Cerebellar cortex (tissue), 1 donor: Measurements from ENCODE around the gene MGAT5B.

Experiments
- DNase-seq: peaks from one replicate; pipeline ENCODE4 v3.0.0-alpha.2; 2015; ENCODE audit warnings: low spot score

Gene MGAT5B

DNA sequence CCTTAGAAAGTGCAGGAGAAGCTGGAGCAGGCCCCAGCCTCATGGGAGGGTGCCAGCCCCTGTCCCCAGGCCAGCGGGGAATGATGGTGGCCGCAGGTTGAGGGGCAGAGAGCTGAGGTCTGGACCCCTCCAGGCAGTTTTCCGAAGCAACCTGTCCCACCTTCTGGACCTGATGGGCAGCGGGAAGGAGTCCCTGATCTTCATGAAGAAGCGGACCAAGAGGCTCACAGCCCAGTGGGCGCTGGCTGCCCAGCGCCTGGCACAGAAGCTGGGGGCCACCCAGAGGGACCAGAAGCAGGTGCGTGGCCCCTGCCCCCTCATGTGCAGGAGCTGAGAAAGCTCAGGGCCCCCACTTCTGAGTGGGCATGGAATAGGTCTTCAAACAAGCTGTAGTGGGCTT, 36.8 kb downstream of the MGAT5B start:
- no peak for DNase-seq

DNA sequence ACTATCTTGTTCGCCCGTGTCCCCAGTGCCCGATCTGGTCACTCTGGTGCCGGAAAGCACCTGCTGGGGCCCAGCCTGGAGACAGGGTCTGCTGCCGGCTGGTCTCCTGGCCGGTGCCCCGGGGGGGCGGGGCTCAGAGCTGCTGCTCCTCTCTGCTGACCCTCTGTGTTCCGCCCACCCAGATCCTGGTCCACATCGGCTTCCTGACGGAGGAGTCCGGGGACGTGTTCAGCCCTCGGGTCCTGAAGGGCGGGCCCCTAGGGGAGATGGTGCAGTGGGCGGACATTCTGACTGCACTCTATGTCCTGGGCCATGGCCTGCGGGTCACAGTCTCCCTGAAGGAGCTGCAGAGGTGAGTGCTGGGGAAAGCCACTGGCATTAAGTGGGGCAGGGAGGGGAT, 37.6 kb downstream of the MGAT5B start:
- no peak for DNase-seq

DNA sequence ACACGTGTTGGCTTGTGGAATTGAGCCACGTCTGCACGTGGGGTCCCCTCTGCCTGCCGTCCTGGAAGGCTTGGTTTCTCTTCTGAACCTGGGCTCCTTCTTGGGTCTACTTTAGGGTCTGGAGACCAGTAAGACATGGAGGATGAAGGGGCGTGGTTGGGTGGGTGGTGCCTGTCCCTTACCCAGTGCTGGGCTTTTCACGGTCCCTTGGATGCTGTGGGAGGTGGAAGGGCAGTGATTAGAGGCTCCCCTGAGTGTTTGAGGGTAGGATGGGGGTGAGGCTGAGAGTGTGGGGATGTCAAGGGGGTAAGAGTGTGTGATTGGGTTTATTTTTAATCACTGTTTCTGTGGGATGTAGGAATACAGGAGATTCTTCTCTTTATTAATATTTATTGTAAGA, 38.3 kb downstream of the MGAT5B start:
- DNase-seq, result no peak

DNA sequence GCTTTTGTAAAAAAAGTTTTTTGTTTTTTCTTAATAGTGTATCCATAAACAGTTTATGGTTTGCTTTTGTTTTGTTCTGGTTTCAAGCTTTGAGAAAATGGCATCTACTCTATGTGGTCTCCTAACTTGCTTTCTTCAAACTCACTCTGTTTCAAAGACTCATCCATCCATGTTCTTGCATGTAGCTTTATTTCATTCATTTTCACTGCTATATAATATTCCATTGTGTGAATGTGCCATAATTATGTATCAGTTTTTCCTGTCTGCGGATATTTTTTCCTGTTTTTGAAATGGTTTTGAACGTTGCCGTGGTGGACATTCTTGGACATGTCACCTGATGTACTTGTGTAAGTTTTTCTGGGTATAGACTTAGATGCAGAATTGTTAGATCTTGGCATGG, 39.1 kb downstream of the MGAT5B start:
- no peak for DNase-seq

DNA sequence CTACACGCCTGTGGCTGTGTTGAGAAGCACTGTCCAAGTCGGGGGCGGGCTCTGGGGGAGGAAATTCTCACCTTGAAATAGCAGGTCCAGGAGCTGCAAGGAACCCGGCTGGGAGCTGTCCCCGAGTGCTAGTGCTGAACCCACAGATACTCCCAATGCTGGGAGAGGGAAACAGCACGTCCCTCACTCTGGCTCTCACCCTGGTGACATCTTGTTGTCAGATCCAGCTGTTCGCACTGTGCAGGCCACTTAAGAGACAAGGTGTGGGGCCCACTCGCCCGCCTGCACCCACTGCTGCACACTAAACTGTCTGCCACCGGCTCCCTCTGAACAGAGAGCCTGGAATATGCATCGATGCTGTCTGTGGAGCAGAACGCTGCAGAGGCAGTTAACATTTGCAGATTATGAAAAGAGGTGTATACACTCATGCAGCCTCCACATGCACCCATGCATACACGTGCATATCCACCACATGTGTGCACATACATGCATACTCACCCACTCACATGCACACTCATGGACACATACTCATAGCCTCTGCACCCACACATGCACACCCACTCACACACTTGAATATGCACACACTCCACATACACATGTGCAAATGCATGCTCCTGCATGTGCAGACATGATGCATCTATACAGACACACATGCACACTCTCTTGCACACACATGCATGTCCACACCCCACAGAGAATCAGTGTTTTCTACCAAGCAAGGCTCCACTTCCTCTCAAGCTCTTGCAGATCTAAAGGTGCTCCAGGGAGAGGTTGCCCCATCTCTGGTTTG, 42.0 kb downstream of the MGAT5B start:
- DNase-seq, result no peak

DNA sequence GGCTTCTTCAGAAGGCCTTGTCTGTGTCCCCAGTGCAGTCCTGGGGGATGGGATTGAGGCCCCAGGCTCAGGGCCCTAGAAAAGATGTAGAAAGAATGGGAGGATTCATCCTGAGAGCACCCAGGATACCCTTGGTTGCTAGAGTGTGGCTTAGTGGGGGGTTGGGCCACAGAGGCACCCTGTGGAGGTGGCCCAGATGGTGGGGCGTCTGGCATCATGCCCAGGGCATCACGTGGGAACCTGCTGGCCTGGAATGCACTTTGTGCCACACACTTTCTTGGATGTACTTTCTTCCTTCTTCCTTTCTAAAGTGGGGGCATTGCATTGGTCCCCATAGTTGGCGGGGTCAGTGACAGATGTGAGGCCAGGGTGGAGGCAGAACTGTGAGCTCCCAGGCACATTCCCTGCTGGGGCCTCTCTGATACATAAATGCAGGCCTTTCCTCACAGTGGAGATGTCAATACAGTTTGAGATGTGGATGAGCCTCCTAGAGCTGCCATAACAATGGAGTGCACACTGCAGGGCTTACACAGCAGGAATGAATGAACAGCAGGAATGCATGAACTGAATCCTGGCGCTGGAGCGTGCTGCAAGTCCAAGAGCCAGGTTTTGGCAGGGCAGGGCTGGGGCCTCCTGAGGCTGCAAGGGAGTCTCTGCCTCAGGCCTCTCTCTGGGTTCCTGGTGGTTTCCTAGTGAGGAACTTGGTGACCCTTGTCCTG, 43.3 kb downstream of the MGAT5B start:
- DNase-seq, result no peak

DNA sequence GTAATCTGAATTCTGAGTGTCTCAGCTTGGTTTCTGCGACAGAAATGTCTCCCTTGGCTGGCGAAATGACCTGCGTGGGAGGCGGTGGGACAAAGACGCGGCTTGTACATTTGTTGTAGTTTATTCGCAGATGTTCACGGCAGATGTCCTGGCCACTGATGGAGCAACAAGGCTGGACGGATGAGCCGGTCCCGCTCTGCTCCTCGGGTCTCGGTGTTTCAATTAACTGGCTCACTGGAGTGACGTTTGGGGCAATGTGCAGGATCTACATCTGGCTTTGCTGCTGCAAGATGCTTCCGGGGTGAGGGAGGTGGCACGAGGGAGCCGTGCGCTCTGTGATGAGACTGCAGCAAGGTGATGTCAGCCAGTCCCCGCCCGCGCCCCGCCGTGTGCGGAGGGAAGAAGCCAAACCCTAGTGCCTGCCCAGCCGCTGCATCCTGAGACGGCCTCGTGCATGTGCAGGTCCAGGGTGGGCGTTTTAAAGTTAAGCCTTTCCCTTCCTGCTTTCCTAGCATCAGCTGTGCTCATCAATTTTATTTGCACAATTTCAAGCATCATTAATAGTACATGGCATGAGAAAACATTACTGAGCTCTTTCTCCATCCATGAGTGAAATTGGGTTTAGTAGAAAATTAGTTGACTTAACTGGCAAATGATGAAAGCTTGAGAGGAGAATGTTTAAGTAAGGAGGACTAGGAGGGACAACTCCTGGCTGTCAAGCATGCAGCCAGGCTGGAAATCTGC, 44.4 kb downstream of the MGAT5B start:
- DNase-seq, result no peak

DNA sequence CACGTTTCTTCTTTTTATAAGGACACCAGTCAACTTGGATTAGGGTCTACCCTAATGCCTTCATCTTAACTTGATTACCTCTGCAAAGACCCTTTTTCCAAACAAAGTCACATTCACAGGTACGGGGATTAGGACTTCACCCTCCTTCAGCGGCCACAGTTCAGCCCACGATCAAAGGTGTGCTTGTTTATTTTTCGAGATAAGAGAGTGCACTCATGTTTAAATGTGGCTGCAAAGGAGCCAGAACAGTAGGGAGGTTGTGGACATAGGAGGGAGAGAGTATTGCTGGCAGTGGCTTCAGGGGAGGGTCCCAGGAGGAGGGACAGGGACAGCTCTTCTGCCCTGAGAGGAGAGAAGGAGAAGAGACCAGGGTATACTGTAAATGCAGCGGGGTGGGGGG, 46.7 kb downstream of the MGAT5B start:
- DNase-seq, result no peak

DNA sequence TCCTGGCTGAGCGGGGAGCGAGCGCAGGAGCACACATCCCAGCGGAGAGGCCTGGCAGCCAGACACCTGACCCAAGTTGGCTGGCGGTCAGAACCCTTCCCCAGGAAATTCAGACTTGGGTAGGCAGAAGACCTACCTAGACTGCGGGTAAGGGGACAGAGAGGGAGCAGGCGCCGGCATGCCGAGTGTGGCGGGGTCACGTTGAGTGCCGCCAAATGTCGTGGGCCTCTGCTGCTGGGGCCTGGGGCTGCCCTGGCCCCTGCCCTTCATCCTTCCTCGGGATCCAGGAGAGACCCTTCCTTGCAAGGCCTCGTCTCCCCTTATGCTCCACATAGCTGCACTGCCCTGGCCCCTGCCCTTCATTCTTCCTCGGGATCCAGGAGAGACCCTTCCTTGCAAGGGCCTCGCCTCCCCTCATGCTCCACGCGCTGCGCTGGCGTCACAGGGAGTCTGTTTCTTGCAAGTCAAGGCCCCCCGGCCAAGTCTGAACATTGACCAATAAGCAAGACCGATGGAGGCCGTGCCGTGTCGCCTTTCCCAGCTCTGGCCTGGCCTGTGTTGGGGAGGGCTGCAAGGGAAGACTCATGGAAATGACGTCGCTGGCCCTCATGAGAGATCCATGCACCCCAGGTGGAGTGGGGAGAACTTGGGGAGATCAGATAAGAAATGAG, 47.8 kb downstream of the MGAT5B start:
- DNase-seq, result no peak

DNA sequence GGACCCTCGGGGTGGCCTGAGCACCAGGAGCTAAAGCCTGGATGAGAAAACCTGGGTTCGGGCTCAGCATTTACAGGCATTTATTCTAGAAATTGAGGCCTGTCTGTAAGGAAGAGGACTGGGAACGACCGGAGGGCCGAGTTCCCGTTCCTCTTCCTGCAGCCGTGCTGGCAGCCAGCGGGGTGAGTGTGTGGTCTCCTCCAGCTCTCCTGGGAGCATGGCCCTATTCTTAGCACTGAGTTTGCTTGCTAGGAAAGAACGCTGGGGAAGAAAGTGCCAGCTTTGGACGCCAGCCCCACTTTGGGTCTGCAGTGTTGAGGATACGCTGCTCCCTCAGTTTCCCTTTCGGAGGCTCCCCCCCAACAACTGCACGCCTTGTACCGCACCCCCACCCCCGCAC, 49.6 kb downstream of the MGAT5B start:
- DNase-seq, result no peak

DNA sequence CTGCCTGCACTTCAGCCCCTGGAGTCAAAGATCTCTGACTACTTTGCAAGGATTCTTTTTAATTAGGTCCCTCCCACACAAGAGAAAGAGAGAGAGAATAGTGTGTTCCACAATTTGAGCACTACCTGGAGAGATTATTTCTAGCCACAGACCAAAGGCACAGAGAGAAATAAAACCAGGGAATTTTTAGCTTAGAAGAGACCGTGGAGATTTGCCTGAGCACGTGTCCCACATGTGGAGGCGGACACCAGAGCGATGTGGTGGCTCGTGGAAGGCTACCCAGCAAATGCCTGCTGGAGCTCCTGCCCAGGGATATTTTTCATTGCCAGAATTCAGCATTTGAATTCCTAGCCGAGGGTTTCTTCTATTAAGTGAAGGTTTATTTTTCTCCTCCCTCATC, 50.6 kb downstream of the MGAT5B start:
- no peak for DNase-seq

DNA sequence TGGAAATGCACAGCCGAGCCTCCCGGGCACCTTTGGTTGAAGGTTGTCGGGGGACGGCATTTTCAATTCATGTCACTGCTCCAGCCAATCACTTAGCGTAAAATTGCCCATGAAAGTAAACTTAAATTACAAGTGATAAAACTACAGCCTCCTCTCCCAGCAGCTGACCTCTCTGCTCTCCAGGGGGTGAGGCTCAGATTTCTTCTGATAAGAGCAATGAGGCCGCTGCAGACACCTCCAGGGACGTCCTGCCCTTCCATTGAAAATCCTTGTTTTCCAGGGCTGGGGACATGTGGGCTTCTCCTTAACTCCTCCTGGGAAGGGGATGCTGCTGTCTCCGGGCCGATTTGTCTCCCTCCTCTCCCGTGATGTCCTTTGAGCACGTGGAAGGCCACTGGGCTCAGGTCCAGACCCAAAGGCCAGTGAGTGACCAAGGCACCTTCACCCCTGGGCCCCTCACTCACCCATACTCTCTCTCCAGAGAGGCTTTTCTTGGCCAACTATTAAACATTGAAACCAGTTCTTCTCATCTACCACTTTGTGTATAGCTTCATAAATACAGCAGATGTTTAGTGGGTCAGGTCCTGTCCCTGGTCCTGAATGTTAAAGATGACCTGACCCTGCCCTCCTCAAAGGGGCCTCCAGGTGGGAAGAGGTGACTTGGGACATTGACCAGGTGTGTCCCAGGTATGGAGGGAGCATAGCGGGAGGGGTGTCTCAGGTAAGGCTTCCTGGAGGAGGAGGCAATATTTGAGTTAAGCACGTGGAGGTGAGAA, 52.3 kb downstream of the MGAT5B start:
- no peak for DNase-seq

DNA sequence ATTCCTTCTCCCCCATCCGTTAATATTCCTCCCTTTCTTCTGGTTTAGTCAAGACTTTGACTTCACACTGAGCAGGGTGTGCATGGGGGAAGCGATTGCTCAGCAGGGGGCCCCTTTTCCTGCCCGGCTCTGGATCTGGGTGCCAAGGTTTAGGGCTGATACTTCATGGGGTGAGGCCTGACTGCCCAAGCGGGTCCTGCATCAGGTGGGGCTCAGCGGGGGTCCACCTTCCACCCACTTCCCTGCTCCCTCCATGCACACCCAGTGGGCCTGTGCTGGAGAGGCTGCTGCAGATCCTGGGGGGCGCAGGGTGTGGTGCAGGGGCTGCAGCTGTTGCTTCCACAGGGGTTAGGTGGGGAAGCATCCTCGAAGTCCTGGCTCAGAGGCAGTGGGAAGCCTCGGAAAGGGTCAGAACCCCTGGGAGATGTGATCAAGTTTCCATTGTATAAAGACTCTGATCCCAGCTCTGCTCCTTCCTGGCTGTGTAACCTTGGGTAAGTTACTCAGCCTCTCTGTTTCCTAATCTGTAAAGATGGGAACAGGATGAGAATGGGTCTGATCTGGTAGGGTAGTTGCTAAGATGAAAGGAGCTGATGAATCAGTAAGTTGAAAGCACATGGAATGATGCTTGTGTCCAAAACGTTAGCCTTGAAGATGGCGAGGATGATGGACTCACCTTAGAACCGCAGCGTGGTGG, 53.3 kb downstream of the MGAT5B start:
- no peak for DNase-seq

DNA sequence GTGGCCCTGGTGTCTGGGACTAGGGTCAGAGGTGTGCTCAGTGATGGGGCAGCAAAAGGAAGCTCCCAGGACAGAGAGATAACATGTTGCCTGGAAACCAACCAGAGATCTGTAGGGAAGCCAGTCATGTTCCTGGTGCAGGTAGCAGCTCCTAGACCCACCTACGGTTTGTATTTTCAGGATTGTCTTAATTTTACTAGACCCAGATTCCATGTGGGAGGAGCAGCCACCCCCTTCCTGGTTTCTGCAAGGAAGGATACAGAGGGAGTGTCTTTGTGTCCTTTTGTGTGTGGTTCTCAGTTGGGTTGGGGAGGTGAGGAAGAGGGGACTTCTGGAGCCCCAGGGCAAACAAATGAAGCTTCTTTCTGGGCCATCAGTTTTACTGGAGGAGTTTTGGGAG, 53.9 kb downstream of the MGAT5B start:
- DNase-seq, result no peak

DNA sequence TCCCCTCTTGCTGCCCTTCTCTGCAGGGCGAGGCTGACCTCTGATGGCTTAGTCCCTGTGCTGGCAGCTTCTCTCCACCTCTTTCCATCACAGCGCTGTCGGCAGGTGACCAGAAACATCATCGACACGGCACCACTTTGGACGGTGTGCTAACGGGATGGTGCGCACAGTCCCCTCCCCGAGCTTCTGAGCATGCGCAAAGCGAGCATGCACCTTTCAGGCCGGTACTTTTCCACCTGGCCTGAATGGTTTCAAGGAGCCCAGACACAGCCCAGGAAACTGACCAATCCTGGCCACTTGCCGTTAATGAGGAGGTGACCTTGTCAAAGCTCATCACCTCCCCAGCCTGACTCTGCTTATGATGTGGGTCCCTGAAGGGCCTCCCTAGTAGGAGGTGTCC, 54.8 kb downstream of the MGAT5B start:
- no peak for DNase-seq

DNA sequence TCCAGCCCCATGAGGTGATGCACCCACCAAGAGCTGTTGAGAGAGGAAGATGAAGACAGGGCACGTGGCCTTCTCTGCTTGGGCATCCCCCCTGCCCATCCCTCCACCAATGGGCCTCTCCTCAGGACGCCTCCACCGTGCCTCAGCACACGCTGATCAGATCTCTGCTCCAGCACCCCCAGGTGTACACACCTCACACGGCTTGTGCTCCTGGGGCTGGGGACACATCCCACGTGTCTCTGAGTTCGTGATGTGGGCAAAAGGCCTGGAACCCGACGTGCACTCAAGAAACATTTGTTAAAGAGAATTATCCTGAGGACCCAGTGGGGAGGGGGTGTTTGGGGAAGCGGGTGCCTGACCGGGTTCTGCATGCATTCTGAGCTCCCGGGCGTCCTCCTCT, 55.3 kb downstream of the MGAT5B start:
- DNase-seq, result no peak

DNA sequence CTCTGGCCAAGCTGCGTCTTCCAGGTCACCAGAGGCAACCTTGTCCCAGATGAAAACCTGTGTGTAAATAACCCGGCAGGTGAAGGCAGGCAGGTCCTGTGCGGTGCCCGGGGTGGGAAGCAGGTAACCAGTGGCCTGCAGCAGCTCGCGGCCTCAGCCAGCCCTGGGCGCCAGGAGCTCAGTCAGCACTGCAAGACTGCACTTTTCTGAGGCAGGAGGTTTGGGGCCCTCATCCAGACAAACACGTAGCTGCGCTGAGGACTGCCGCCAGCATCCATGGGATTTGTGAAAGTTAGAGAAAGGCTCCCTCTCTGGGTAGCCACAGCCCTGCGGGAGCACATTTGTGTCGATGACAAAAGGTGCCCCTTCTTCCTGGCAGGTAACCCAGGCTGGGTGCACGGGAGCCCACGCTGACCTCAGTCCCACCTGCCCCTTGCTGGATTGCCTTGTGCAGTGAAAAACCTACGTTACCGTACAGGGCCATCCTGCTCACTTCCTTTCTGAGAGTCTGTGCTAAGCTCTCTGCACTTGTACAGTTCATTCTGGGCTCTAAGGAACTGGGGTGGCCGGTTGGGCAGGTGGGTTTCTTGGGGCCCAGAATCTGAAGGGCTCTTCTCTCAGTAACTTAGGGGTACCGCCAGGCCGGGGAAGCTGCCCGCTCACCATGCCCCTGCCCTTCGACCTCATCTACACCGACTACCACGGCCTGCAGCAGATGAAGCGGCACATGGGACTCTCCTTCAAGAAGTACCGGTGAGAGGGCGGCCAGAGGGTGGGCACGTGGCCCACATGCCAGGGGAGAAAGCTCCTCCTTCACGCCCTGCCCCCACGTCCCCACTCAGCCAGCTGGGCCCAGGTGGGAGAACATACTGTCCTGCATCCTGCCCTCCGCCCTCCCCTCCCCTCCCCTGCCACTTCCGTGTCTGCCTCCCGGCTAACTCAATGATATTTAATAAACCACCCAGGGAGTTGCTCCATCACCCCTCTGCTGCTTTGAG, 56.4 kb downstream of the MGAT5B start:
- no peak for DNase-seq

DNA sequence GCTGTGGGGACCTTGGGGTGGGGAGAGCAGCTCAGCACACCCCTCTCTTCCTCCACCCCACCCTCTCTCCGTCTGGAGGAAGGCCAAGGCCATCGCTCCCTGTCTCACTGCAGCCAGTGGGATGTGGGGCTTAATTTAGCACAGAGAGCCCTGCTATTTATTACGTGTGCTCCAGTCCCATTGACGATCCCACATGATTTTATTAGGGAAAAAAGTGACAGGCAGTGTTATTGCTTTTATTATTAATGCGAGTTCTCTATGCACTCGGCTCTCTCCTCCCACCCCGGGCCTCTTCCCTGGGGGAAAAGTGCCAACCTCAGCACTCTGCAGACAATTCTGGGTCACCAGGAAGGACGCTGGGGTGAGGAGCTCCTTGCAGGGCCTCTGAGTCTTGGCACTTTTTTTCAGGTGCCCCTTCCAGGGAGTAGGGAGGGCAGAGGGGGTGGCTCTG, 57.3 kb downstream of the MGAT5B start:
- no peak for DNase-seq

DNA sequence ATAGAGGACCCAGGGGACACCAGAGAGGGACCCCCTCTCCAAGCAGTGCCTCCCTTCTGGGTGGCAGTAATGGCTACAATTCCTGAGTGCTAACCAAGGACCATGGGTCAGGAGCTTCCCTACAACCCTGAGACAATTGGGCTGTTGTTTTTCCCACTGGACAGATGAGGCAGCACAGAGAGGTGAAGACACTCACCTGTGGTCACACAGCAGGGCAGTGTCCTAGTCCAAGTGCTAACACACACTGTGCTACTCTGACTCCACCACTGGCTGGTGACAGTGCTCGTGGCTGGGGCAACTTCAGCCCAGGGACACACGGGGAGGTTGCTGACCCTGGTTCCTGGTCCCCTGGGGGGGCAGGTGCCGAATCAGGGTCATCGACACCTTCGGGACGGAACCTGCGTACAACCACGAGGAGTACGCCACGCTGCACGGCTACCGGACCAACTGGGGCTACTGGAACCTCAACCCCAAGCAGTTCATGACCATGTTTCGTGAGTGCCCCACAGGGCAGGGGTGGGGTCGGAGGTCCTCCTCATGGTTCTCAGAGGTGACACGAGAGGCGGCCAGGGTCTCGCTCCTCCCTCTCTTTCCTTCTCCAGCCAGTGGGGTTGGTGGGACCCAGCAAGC, 58.1 kb downstream of the MGAT5B start:
- no peak for DNase-seq
